GF-D8 (cell line): ENCODE measurements around the gene IFIH1.
A peak's percentile ranks its signal among the peaks of the same experiment; 100 is the strongest.

Source experiments
- DNase-seq: peaks from one replicate; lab custom pipeline; 2025; lab: John Stamatoyannopoulos, UW

The IFIH1 gene

DNA sequence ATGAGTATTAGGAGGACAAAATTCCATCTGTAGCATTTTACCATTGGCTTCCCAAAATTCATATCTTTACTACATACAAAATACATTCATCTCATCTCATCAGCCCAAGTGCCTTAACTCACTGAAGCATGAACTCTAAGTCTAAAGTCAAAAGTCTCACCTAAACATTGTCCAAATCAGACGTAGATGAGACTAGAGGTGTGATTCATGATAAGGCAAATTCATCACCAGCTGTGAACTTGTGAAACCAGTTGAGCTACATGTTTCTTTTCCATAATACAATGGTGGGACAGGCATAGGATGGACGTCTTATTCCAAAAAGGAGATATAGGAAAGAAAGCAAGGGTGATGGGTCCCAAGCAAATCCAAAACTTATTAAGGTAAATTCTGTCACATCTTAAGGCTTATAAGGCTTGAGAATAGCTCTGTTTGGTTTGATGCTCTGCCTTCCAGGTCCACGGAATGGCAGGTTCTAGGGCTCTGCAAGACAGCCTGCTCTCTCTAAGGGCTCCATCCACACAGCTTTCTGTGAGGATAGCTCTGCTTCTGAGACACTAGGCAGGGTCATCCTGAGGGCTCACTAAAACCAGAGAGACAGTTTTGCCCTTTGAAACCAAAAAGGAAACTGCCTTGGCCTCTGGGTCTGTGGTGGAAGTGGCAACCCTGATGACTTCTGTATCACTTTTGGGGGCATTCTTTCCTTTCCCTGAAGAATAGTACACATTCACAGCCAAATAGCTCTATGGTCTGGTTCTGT lies 9.6 kb downstream of the IFIH1 start:
- DNase-seq = no peak

DNA sequence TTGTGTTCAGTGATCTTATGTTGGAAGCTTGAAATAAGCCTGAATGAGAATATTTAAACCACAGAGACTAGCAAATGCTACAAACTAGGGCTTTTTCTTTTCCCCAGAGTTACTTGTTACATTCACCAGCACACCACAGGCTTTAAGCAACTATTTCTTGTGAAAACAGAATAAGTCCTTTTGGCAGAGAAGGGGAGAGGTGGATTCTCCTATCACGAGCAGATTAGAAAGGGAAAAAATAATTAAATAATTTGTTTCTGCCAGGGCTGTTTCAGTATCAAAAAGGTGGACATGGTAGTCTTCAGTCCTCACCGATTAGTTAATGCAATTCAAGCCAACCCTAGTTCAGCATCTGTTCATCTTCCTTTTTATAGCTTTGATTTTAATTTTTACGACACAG lies 12.6 kb downstream of the IFIH1 start:
- DNase-seq = no peak

DNA sequence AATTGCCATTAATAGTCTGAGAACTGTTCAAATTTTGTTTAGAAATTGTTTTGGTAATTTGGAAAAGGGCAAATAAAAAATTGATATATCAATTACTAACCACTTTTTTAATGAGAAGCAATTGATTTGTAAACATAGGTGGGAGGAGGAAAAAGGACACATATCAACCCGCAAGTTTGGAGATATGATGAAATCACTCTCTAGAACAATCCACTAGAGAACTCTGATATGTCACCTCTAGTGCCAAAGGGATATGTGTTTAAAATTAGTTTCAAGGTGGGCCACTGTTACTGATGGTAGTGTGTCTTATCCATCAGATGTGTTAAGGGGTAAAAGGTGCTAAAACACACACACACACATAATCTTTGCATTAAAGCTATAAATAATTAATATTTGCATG lies 16.6 kb downstream of the IFIH1 start:
- no peak for DNase-seq

DNA sequence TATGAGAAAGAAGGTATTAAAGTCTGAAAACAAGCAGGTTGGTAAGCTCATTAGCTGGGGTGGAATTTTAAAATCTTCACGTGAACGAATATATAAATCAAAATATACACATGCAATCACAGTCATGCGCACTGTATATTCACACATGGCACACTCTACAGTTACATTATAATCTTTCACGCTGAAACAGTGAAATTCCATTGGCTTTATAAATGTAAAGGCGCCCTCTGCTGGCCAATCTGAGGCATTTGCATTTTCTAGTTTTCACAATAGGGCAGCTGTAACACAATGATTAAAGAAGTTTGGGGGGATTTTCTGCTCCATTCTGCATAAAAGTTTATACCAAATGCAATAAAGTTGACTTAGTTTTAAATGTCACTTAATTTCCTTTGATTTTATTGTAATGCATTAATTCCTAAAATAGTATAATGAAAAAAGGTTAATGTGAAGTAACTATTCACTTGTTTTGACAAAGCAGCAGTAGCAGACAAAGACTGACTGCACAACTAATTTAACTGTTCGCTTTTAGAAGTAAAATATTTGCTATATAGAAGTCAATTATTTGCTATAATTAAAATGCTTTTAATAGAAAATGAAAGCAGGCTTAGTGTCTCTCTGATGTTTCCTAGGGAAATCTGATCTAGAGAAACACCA lies 17.2 kb downstream of the IFIH1 start:
- DNase-seq = peak; percentile 35

DNA sequence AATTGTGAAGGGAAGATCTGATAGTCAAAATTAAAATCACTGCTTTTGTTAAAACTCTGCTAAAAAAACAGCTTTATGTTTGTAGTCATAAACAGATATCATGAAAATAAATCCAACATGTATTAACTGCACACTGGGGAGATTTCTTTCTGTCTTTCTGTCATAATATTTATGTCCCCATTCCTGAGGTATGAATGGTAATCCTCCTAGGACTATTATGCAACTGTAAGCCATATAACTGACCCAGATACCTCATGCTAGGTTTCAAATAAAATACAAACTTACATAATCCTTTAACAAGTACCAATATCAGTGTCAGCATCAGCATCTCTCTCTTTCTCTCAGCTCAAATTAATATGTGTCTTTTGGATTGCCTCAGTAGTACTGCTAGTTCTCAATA lies 18.2 kb downstream of the IFIH1 start:
- no peak for DNase-seq

DNA sequence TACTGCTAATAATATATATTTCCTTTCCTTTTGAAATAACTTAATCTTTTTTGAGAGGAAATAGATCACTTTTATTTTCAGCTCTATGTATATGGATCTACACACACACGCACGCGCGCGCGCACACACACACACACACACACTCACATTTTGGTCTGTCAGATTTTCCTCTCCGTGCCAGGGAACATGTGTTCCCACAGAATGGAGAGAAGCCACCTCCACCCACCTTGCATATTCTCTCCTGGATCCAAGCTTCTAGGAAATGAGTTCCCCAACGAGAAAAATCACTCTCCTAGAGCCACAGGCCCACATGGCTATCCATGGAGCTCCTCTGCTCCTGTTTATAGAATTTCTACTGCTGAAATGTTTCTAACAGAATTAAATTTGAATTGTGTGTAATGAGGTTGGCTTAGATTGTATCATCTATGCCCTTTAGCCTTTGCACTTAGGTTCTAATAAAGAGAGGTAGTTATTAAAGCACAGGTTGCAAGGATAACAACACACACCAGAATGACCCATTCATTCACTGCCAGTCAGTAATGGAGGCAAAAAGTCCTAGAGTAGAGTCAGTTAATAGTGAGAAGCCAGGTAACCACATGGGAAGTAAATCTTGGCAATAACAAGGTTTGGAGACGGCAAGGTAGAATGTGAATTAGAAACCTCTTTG lies 19.7 kb downstream of the IFIH1 start:
- no peak for DNase-seq

DNA sequence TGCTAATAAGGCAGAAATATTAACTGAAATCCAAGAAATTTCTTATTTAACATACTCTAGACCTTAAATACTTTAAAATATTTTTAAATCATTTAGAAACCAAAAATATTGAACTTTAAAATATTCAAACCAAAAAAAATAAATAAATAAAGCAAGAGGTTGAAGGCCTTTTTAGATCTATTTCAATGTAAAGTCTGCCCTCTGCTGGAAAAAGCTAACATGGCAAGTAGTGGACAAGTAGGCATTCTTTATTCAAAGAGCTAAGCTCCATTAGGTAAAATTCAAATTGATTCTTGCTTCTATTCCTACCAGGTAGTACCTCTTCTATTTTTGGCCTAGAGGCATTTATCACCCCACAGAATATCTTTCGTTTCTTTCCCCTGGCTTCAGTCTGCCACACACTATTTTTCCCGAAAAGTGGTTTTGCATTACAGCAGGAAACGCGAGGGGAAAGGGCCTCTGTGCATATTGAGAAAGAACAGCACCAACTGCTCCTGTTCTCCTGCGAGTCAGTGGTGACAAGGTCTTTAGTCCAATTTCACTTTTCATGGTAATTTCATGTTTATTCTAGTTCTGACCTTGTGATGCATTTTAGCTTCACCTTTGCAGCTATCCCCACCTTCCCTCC lies 20.4 kb downstream of the IFIH1 start:
- no peak for DNase-seq

DNA sequence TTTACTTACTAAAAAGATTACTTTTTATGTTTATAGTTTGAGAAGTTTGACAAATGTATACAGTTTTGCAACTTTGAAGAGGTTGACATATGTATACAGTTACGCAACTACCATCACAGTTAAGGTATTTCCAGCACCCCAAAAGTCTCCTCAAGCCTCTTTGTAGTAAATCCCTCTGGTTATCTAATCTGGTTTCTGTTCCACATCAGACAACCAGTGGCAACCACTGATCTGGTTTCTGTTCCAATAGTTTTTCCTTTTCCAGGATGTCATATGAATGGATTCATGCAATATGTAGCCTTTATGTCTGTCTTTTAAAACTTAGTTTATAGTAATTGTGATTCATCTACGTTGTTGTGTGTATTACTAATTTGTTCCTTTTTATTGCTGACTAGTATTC lies 23.5 kb downstream of the IFIH1 start:
- no peak for DNase-seq

DNA sequence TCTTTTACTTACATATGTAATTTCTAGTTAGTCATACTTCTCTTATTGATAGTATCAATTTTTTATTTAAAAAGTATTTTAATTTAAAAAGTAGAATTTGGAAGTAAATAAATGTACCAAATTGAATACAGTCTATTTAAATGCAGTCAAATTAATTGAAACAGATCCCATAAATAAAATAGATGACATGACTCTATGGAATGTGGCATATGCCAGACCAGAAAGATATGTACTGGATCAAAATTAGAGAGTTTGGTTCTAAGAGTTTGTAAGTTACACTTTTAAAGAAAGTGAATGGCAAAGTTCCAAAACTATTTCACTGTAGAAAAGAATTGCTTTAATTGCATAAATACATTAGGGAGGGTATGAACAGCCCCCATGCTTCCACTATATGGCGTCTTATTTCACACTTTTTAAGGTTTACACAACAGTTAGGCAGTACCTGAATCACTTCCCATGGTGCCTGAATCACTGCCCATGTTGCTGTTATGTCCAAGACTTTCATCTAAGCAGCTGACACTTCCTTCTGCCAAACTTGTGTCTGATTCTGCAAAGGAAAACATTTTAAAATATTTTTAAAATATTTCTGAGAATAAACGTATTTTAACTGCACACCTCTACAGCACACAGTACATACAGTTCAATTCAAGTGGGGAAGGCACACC lies 25.2 kb downstream of the IFIH1 start:
- DNase-seq = no peak

DNA sequence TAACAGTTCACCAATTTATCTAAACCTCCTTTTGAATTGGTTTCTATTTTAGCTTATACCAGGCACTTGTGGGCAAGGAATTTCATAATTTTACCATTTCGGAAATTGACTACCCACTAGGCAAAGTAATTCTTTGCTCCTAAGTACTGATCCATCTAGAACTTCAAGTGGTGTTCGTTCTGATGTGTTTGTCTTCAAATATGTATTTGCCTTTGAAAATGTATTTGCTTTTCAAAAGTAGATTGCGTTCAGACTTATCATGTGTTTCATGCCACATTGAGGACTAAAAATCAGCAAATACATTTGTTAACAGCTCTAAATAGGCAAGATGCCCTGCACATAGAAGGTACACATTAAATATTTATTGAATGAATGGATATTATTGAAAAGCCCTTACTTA lies 26.7 kb downstream of the IFIH1 start:
- DNase-seq = no peak

DNA sequence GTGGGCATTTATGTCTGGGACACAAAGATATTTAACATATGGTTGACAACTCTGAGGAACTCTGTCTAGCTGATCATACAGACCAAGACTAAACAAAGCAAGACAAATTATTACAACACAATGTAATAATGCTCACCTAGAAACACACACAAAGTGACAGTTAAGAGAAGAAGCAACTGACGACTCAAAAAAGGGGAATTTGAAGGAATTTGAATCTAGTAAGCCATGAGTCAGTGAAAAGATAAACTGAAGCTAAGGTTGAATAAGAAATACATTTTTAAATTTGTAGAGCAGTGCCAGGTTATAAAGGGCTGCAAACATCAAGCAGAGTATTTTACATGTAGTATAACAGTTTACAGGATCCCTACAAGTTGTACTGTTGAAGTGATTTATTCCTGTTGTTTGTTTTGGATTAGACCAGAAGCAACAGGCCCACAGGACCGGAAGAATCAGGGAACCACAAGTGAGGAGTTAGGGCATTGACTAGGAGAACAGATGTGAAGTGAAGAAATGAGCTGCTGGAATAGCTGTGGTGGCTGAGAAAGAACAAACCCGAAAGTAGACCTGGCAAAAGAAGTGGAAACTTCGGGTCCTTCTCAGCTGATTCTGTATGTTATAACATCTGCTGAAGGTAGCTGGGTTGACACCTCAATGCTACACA lies 35.6 kb downstream of the IFIH1 start:
- no peak for DNase-seq

DNA sequence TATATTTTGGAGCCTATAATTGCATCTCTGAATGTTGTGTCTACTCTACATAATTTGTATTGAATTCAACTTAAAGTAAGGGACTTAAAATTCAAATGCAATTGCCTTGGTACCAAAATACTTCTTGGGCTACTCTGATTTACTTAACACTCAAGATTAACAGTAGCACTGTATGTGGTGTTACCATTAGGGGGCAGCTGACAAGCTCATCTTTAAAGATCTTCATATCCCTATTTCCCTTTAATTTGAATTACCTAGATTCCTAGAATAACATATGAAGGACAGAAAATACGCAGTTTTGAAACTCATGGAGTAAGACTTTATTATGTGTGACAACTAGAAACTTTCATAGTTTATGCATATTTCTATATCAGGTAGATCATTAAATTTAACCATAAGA lies 37.8 kb downstream of the IFIH1 start:
- DNase-seq = no peak

DNA sequence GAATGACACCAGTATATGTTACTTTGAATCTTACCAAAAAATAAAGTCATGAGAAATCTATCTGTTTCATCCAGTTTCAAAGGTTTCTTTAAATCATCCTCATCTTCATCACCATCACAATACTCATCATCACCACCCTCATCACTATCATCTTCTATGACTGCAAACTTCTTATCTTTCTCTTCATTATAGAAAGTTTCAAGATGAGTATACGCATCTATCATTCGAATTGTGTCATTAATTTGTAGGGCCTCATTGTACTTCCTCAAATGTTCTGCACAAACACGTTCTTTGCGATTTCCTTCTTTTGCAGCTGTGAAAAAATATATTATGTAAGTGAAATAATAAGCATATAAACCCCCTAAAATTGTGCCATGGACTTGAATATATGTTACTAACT lies 41.1 kb downstream of the IFIH1 start:
- DNase-seq = no peak

DNA sequence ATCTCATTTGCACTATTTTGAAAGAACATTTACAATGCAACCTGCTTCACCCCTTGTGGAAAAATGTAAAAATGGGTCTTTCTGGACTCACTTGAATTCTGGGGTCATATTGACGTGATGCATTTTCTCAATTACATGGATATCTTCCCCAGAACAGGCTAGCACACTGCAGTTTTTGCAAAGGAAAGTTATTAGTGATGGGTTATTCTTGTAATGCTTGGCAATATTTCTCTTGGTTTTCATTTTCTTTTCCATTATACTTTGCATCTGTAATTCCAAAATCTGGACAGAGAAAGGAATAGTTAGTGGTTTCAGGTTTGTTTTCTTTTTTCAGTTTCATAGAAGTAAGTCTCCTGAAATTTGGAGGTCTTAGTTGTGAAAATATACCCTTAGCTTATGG lies 50.5 kb downstream of the IFIH1 start:
- no peak for DNase-seq

DNA sequence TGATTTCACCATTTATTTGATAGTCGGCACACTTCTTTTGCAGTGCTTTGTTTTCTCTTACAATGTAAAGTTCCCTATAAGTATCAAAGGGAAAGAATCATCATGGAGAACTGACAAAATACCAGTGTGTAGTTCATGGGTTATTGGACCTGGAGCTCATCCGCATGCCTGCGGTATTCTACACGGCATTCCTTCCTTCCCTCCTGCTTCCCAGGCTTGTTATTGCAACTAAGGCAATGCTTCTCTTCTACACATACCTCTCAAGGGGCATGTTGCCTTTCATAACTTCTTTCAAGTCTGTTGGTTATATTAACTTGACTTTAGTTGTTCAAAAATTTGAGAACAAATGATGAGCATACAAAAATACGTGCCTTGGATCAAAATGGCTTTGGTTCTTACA lies 51.0 kb downstream of the IFIH1 start:
- DNase-seq = no peak

DNA sequence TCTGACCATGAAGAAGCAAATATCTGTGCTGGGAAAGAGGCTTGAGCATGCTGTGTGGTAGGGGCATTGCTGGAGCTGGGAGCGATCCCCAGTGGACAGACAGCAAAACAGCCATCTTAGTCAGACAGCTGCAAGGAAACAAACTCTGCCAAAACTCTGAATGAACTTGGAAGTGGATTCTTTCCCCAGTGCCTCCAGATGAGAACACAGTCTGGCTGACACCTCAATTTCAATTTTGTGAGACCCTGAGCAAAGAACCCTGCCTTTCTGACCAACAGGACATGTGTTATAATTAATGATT lies 52.1 kb downstream of the IFIH1 start:
- DNase-seq = no peak

DNA sequence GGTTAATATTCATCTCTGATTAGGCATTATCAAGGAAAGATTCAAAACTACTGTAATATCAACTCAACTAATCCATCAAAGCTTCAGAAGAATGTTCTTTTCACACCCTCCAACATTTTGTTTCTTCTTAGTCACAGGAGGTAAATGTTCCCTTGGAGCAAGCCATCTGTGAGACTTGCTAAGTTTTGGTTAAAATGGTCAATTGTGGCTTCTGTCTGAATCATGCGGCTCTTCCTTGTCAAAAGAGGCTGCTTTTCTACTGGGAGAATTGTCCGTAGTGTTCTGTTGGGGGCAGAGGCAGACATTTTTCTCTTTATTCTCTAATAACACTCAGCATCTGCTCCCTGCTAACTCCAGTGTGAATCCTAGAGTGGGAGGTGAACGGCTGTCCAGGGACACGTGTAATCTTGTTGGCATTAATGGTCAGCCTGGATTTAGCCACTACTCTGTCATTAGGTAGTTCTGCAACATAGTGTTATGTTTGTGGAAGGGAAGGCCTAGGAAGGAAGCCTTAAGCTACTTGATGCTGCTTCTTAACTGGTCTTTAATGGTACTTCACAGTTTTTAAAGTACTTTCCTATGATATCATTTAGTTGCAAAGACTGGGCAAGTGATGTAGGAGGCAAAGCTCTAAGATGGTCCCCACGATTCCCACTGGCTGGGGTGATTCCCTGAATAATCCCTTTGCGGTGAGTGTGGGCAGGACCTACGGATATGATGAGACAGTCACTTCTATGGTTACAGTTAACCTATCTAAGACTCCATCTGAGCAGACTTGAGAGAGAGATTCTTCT lies 52.6 kb downstream of the IFIH1 start:
- DNase-seq = no peak

DNA sequence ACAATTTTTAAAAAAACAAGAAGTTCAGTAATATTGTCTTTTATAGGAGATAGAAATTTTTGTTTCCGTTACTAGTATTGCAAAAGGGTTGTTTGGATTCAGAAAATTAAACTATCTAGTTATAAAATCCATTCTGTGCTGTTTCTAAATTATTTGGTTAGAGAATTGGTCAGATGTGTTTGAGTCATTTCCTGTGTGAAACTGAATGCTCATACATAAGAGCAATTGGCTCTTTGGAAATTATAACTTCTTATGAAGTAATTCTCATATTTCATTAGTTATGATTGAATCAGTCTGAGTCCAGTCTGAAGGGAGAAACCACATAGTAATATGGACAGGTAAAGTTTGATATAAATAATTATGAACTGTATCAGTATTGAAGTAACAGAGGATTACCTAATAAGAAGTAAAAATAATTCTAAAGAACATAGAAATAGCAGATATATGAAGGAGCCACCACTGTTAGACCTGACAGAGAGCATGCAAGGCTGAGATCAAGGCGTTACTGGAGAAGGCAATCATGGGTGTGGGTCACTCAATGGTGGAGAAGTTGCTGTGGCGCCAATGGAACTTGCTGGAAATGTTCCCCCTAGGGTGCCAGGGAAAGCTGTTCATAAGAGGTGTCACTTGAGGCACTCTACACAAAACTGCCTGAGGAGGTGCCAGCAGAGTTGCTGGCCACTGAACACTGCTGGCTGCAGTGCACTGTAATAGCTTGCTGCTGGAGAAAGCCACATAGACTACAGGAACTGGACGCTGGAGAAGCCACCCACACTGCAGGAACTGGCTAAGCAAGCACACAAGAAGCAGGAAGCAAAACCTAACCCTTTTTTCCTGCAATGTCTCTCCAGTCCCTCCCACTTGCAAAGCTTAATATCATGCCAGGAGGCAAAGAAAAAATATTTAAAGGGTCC lies 57.2 kb downstream of the IFIH1 start:
- peak; percentile 73 for DNase-seq

DNA sequence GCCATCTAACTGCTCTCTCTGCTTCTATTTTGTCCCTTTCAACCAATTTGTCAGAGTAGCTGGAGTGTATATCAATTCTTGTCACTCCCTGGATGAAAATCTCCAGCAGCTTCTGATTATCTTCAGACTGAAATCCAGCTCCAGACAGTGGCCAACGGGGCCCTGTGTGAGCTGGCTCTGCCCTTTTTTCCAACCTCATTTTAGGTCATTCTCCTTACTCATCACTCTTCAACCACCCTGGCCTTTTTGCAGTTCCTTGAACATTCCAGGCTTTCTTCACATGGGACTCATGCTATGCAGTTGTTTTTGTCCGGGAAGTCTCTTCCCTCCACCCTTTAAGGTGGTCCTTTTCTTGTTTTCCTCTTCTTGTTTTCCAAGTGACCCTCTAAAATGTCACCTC lies 59.8 kb downstream of the IFIH1 start:
- no peak for DNase-seq

DNA sequence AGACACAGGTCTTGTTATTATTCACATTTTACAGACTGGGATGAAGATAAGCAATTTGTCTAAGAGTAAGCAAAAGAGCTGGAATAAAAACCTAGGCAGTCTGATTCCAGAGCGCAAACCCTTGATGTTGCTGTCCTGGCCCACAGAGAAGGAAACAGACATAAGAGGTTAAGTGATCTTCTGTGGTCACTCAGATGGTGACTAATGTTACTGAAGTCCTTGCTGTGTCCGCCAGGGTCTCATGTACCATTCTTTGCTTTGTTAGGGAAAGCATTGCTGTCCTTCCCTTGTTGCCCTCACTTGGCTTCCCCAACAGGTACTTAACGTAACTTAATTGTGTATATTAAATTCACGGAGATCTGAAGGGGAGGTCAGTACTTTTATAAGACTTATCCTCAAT lies 60.3 kb downstream of the IFIH1 start:
- no peak for DNase-seq
